NCI-H2107 treated with DMSO at 0.1 percent for 48 hours (cell line): ENCODE measurements around the gene CDH2.

Source experiments
- DNase-seq: peaks from one replicate; lab custom pipeline; 2025; ENCODE audit not compliant: unreplicated experiment; lab: John Stamatoyannopoulos, UW

The CDH2 gene

GRCh38 chr18:28088477-28088876, 88.5 kb downstream of the CDH2 start:
- DNase-seq: no peak

GRCh38 chr18:28086670-28087552, 90.0 kb downstream of the CDH2 start:
- DNase-seq: no peak

DNA sequence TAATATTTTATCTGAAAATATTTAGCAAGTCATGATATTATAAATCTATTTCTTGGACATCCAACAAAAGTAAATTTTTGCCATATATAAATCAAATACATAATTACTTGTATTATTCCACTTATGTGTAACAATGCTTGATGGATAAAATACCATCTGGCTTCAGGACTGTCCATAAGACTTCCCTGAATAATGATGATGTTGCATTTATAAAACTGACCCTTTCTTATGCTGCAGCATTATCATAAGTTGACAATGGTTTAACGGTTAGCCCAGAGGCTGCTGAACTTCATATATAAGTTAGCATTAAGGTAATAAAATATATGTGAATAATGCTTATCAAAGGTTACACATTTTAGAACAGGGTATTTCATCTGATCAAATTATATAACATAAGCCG, 95.4 kb downstream of the CDH2 start:
- no peak for DNase-seq

- no peak for DNase-seq
These were observed 96.0 kb downstream of the CDH2 start for GRCh38 chr18:28080876-28081300.

- DNase-seq: no peak
These were observed 97.0 kb downstream of the CDH2 start for GRCh38 chr18:28079883-28080282.

DNA sequence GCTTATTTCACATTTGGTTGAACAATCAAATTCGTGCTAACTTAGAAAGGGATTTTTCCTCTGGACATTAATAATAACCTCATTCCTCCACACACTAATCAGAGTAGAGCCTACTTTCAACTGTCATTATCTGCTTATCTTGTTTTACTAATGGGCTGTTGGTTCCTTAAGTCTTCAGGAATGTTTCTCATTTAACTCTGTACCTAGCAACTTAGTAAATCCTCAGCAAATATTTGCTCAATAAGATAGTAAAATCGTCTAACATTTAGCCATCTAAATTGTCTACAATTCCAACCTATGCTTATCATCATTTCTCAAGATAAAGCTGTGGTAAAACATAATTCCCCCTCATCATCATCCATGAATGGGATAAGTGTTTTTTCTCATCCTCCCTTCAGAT, 98.1 kb downstream of the CDH2 start:
- DNase-seq: no peak

- DNase-seq: no peak
These were observed 98.6 kb downstream of the CDH2 start for GRCh38 chr18:28078298-28078697.

- no peak for DNase-seq
These were observed 101.4 kb downstream of the CDH2 start for GRCh38 chr18:28075501-28075900.

GRCh38 chr18:28074076-28074475, 102.9 kb downstream of the CDH2 start:
- no peak for DNase-seq

DNA sequence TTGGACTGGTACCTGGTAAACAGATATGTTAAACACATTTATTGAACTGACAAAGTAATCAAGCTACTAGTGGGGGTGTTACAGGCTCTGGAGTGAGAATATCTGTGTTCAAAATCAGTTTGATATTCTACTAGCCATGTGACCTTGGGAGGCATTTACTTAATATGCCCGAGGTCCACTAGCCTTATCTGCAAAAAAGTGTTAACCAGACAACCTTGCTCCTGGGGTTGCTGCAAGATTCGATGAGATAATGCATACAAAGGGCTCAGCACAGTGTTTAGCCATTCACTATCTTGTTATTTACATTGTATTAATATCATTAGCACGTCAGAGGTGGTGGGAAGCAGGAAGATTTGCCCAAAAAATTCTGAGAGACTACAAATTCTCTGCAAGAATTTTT, 103.3 kb downstream of the CDH2 start:
- no peak for DNase-seq

DNA sequence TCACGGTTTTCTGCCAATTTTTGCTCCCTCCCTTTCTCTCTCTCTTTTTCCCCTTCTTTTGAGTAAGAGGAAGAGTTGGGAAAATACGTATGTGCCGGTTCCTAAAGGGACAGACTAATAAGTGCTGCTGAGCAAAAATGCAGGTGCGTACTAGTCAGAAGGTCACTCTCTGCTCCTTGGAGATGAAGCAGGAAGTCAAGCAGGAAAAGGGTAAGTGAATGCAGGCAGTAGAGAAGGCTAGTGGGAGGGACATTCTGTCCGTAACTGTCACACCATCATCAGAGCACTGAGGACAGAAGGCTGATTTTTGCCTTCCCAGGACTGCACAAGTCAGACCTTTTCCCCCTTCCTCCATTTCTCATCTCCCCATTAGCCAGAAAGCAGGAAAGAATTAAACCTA, 105.7 kb downstream of the CDH2 start:
- no peak for DNase-seq

- no peak for DNase-seq
These were observed 108.7 kb downstream of the CDH2 start for GRCh38 chr18:28068207-28068606.

DNA sequence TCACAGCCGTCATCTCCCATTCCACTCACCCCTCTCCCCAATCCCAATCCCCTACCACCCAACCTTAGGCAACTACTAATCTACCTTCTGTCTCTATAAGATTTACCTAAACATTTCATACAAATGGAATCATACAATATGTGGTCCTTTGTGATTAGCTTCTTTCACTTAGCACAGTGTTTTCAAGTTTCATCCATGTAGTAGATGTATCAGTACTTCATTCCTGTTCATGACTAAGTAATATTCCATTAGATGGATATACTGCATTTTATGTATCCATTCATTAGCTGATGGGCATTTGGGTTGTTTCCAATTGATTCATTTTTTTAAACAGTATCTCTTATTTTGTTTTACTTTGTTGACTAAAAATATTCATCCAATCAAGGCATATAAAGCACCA, 109.6 kb downstream of the CDH2 start:
- DNase-seq: no peak

- no peak for DNase-seq
These were observed 111.1 kb downstream of the CDH2 start for GRCh38 chr18:28065793-28066186.

DNA sequence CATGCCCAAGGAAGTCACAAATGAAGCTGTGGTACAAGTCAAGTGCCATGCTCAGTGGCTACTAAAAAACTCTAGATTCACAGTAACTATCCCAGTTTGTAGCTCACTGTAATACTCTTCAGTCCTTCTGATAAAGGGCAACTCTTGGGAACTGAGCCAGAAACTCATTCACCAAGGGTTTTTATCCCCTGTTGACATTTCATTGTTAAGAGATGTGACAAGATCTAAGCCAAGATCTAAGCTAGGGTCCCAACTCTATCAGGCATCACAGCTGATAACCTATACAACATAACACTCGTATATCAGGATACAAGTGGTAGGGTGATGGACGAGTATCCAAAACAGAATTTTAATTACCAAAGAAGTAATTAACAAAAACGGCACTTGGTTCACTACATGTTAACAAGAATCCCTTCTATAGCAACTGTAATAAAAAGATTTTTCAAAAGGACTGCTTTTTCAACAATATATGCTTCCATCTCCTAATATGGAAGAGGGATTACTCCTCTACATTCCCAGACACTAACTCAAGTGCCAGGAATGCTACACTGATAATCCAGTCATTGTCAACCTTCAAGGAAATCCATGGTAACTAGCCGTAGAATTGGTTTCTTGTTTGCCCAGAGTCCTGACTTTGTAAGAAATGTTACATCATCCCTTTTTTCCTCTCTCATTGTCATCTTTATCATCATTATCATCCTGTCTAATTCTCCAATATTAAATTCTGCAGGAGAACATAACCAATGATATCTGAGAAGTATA, 111.7 kb downstream of the CDH2 start:
- no peak for DNase-seq

- no peak for DNase-seq
These were observed 113.0 kb downstream of the CDH2 start for GRCh38 chr18:28063926-28064325.

- DNase-seq: no peak
These were observed 113.6 kb downstream of the CDH2 start for GRCh38 chr18:28063271-28063761.

DNA sequence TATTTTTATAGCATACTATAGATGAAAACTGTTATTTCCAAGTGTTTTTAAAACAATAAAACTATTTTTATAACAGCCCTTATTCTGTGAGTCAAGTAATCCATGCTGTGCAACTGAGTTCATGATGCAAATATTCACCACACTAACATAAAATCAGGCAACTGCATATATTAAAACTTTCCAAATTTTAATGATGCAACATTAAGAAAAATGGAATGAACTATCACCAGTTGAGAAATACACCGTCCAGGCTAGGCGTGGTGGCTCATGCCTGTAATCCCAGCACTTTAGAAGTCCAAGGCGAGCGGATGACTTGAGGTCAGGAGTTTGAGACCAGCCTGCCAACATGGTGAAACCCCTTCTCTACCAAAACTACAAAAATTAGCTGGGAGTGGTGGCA, 114.5 kb downstream of the CDH2 start:
- no peak for DNase-seq

GRCh38 chr18:28059861-28060260, 117.1 kb downstream of the CDH2 start:
- DNase-seq: no peak

DNA sequence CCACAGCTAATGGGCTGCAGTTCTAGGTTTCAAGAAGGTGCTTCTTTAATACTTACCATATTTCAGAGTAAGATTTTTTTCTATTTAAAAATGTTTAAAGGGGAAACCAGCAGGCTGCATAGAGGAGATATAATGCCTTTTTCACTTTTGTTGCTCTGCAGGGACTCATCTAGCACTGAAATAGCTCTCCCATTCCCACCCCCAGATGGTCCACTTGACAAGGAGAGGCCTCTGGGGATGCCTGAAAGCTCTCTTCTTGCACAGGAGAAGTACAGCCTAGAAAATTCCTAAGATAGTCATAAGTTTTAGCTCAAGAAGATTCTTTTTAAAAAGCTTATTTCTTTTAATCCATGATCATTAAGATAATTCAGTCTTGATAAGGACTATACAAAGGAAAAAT, 126.4 kb downstream of the CDH2 start:
- DNase-seq: no peak

DNA sequence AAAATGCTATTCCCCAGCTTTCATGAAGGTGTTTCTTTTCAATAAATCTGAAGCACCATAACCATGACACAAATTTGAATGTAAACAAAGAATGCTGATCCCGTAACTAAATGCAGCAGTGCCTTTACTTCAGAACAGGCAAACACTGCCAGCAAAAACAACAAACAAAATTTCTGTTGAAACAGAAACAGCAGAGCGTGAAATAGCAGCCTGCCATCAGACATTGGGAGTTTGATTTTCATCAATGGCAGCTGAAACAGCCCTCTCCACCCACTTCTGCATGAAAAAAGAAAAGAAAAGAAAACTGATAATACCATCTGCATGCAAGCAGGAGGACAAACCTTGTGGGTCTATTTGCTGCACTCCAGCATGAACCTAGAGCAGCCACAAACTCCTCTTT, 128.3 kb downstream of the CDH2 start:
- peak; percentile 9 for DNase-seq

GRCh38 chr18:28045880-28046279, 131.1 kb downstream of the CDH2 start:
- DNase-seq: no peak
